ENCODE data around the gene HDGFL2. TPM values are rescaled to one million over a fixed set of nuclear protein-coding genes. Genes with fewer than 3 reads are reported as not detected.

Gene HDGFL2
- 10 to 100 TPM; 35.4 to 47.6 TPM for total RNA-seq

GRCh38 chr19:4472174-4472974 is at the start of gene HDGFL2:
TSS of gene HDGFL2 (plus strand) at chr19:4472297. CDS start at chr19:4472351, 54 bp downstream.

GRCh38 chr19:4457654-4458395 is 14.3 kb upstream of the HDGFL2 start, which contains the start of gene UBXN6:
TSS of gene UBXN6 (minus strand) at chr19:4457794. CDS start at chr19:4457697, 97 bp downstream.

DNA sequence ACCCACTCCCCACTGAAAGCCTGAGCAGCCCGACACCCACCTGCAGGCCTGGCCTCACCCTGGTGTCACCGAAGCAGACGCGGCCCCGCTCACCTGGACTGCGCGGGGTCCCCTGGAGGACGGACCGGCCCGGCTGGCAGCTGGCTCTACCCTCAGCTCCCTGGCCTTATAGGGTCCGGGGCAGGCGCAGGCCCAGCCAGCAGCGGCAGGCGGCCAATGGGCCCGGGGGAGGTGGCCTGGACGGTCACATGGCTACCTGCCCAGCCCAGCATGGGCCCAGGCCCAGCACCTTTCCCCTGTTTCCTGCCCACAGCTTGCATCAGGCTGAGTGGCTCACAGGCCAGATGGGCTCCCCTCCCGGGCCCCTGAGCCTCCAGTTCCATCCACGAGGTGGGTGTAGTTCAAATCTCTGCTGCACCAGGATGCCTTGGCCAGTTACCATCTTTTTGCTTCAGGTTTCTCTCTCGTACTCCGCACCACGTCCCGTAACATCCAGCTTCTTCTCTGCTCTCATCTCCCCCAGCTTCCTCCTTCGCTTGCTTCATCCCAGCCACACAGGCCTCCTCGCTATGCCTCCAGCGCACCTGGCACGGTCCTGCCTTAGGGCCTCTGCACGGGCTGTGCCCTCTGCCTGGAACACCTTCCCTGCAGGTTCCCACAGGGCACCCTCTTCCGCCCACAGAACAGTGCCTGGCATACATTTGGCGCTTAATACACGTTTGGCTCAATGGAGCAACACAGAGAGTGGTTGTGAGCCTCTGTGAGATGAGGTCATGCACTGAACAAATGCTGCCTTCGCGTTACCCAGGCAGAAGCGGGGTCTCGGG is 46.5 kb downstream of the HDGFL2 start, which contains the start of gene PLIN4:
TSS of gene PLIN4 (minus strand) at position 142 of the 827 bp plus-strand sequence. CDS start 214 bp downstream, outside the sequence.

GRCh38 chr19:4534836-4535658 is 63.0 kb downstream of the HDGFL2 start, which contains the start of gene PLIN5:
TSS of gene PLIN5 (minus strand) at chr19:4535224. CDS start at chr19:4534074, 1,150 bp downstream.

DNA sequence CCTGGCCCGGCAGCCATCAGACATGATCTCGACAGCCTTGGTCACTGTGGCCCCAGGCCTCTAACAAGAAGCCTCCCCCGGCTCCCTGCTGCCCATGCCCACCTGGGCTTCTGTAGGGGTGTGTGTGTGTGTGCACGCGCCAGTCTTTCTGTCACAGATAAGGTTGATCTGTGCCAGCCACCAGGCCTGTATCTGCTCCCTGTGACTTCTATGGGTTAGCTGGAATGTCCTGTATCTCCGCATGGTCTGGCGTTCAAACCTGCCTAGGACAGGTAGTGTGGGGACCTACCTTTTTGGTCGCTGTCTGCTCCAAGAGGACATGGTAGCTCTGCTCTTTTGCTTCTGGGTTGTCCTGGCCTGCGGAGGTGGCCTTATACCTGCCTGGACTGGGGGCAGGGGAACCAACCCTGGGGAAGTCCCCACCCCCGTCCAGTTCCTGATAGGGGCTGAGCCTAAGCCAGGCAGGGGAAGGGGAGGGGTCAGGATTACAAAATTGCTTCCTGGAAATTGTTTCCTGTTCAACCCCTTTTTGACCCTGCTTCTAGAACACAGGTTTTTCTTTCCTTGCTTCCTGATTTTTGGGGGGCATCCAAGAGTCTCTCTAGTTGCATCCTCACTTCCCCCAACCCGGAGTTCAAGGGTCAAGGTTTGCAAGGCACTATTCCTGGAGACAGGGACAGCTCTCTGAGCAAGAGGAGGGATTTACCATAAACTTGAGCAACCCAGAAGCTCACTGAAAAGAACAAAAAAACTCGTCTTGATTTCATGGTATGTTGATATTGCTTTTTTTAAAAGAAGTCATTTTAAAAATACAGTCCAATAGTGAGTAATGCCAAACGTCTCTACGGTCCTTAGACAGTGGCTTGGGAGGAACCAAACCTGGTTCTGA is 67.8 kb downstream of the HDGFL2 start, which contains the start of gene LRG1:
TSS of gene LRG1 (minus strand) at position 344 of the 889 bp plus-strand sequence. CDS start at position 321, 23 bp downstream.

Small RNA genes within 50 kb of the gene (small RNA-seq; reads per million reads assigned to genes)
- 0 reads per million in 2 donors for gene MIR4746

Other genes with a start within 250 kb of the HDGFL2 start
- gene EBI3, start 242.8 kb upstream of the HDGFL2 start, total RNA-seq, result not detected
- 10 to 100 TPM; 18.9 to 28.3 TPM for gene YJU2, start 225.2 kb upstream of the HDGFL2 start, total RNA-seq
- not detected for gene SHD, start 193.0 kb upstream of the HDGFL2 start, total RNA-seq
- gene TMIGD2, start 169.9 kb upstream of the HDGFL2 start, total RNA-seq, result not detected
- gene FSD1, start 167.7 kb upstream of the HDGFL2 start, total RNA-seq, result 1 to 10 TPM in 1 of 2 donors, under 1 TPM in 1; 0.69 to 1.7 TPM
- gene STAP2, start 133.5 kb upstream of the HDGFL2 start, total RNA-seq, result 10 to 100 TPM; 15.7 to 16.2 TPM
- gene MPND, start 128.7 kb upstream of the HDGFL2 start, total RNA-seq, result 1 to 10 TPM; 3.4 to 8.3 TPM
- gene SH3GL1, start 71.8 kb upstream of the HDGFL2 start, total RNA-seq, result 10 to 100 TPM; 53.3 to 58.3 TPM
- gene CHAF1A, start 69.7 kb upstream of the HDGFL2 start, total RNA-seq, result 10 to 100 TPM; 15.1 to 30.6 TPM
- gene UBXN6, start 14.5 kb upstream of the HDGFL2 start, total RNA-seq, result 10 to 100 TPM; 46.3 to 49.6 TPM
- under 1 TPM; under 0.01 TPM for gene PLIN4, start 46.2 kb downstream of the HDGFL2 start, total RNA-seq
- gene PLIN5, start 62.9 kb downstream of the HDGFL2 start, total RNA-seq, result not detected
- not detected for gene LRG1, start 67.7 kb downstream of the HDGFL2 start, total RNA-seq
- gene SEMA6B, start 87.4 kb downstream of the HDGFL2 start, total RNA-seq, result under 1 TPM; under 0.01 to 0.33 TPM
- gene TNFAIP8L1, start 167.2 kb downstream of the HDGFL2 start, total RNA-seq, result 1 to 10 TPM; 5.2 to 8.7 TPM
- gene MYDGF, start 198.0 kb downstream of the HDGFL2 start, total RNA-seq, result 100 to 1,000 TPM; 102 to 180 TPM